OCI-LY7 (cell line): ENCODE data around the gene FADD.

Source experiments
- CTCF ChIP-seq: fragments of 200-600 bp; sonication (generic); conservative IDR thresholded peaks from 2 replicates; pipeline ENCODE4 v1.5.1; 2014; ENCODE audit warnings: mild to moderate bottlenecking, antibody characterized with exemption, low read length, moderate library complexity, mixed read lengths
- EZH2phosphoT487 ChIP-seq: fragments of 200-600 bp; sonication (generic); IDR thresholded peaks from 2 replicates; pipeline ENCODE4 v1.6.1; 2018; ENCODE audit warnings: low read depth, borderline replicate concordance, mild to moderate bottlenecking, mixed run types, antibody characterized with exemption, low read length, moderate library complexity, mixed read lengths

GRCh38 chr11:70226183-70226582, 23.1 kb downstream of the FADD start:
- TF ChIP-seq CTCF (no peak), EZH2phosphoT487 (no peak)
